Measurements from ENCODE around the gene LPO. TPM values are rescaled to one million over a fixed set of nuclear protein-coding genes. Genes with fewer than 3 reads are reported as not detected.

LPO gene
- total RNA-seq, 2 donors from 2014 or later: not detected

DNA sequence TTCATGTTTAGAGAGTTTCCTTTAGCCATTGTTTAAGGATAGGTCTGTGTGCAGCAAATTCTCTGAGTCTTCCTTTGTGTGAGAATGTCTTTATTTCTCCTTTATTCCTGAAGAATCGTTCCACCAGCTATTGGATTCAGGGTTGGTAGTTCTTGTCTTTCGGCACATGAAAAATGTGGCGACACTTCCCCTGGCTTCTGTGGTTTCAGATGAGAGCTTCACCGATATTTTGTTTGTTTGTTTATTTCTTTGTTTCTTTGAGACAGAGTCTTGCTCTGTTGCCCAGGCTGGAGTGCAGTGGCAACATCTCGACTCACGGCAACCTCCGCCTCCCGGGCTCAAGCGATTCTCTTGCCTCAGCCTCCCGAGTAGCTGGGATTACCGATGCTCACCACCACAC is 23.8 kb downstream of the LPO start:
- Histone ChIP-seq H3K4me1 (ENCODE audit: control insufficient read depth, insufficient read depth, low read length) (no peaks in the 10 kb centered on the region), H3K27me3 (ENCODE audit: control insufficient read depth, insufficient read depth, low read length, poor library complexity, severe bottlenecking) (peaks cover 81% of the 10 kb centered on the region), H3K36me3 (ENCODE audit: control insufficient read depth, insufficient read depth, low read length) (no peaks in the 10 kb centered on the region), H3K9ac (ENCODE audit: extremely low read depth, low read length, poor library complexity, severe bottlenecking) (no peak overlapping the region), H3K27ac (ENCODE audit: low read depth, low read length) (no peak overlapping the region), H3K4me3 (ENCODE audit: low read length) (no peak overlapping the region), H3K9me3 (ENCODE audit: control insufficient read depth, low read length) (no peaks in the 10 kb centered on the region)
- no peak overlapping the region for H3K4me3 Mint-ChIP-seq
- no peaks in the 10 kb centered on the region for H3K36me3 Mint-ChIP-seq (ENCODE audit: low read depth)
- 91 to 92% methylated on average over 9 to 11 of the region's 11 CpGs for WGBS, 2 experiments (ENCODE audit: insufficient coverage in 1 of 2, insufficient read length in 1 of 2)
- no peak overlapping the region for H3K27ac Mint-ChIP-seq
- peaks cover 79% of the 10 kb centered on the region for H3K27me3 Mint-ChIP-seq (ENCODE audit: insufficient read depth)
- peaks cover 3% of the 10 kb centered on the region for H3K9me3 Mint-ChIP-seq
- no peak for DNase-seq
- TF ChIP-seq, protein P1, sequence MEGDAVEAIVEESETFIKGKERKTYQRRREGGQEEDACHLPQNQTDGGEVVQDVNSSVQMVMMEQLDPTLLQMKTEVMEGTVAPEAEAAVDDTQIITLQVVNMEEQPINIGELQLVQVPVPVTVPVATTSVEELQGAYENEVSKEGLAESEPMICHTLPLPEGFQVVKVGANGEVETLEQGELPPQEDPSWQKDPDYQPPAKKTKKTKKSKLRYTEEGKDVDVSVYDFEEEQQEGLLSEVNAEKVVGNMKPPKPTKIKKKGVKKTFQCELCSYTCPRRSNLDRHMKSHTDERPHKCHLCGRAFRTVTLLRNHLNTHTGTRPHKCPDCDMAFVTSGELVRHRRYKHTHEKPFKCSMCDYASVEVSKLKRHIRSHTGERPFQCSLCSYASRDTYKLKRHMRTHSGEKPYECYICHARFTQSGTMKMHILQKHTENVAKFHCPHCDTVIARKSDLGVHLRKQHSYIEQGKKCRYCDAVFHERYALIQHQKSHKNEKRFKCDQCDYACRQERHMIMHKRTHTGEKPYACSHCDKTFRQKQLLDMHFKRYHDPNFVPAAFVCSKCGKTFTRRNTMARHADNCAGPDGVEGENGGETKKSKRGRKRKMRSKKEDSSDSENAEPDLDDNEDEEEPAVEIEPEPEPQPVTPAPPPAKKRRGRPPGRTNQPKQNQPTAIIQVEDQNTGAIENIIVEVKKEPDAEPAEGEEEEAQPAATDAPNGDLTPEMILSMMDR (conservative IDR thresholded peaks at IDR 0.05): no peak
- no peaks in the 10 kb centered on the region for H3K4me1 Mint-ChIP-seq

GRCh38 chr17:58263773-58264172 is 25.4 kb downstream of the LPO start:
- peaks cover 67% of the 10 kb centered on the region for H3K27me3 Mint-ChIP-seq (ENCODE audit: insufficient read depth)
- peaks cover 3% of the 10 kb centered on the region for H3K9me3 Mint-ChIP-seq
- TF ChIP-seq, protein P1 (conservative IDR thresholded peaks at IDR 0.05): no peak
- H3K27ac Mint-ChIP-seq: no peak overlapping the region
- H3K27me3 ChIP-seq (ENCODE audit: control insufficient read depth, insufficient read depth, low read length, poor library complexity, severe bottlenecking): peaks cover 65% of the 10 kb centered on the region
- no peaks in the 10 kb centered on the region for H3K4me1 Mint-ChIP-seq
- H3K4me3 ChIP-seq (ENCODE audit: low read length): no peak overlapping the region
- no peaks in the 10 kb centered on the region for H3K4me1 ChIP-seq (ENCODE audit: control insufficient read depth, insufficient read depth, low read length)
- H3K4me3 Mint-ChIP-seq: no peak overlapping the region
- no peak overlapping the region for H3K27ac ChIP-seq (ENCODE audit: low read depth, low read length)
- H3K36me3 Mint-ChIP-seq (ENCODE audit: low read depth): no peaks in the 10 kb centered on the region
- no peak overlapping the region for H3K9ac ChIP-seq (ENCODE audit: extremely low read depth, low read length, poor library complexity, severe bottlenecking)
- no peaks in the 10 kb centered on the region for H3K9me3 ChIP-seq (ENCODE audit: control insufficient read depth, low read length)
- no CpG with 5 or more reads among the region's 1 CpG for WGBS, 2 experiments (ENCODE audit: insufficient coverage in 1 of 2, insufficient read length in 1 of 2)
- DNase-seq: peak; percentile 43
- H3K36me3 ChIP-seq (ENCODE audit: control insufficient read depth, insufficient read depth, low read length): no peaks in the 10 kb centered on the region

GRCh38 chr17:58264407-58265103 is 26.2 kb downstream of the LPO start:
- TF ChIP-seq, protein P1 (conservative IDR thresholded peaks at IDR 0.05): no peak
- H3K27me3 ChIP-seq (ENCODE audit: control insufficient read depth, insufficient read depth, low read length, poor library complexity, severe bottlenecking): peaks cover 57% of the 10 kb centered on the region
- Mint-ChIP-seq H3K27ac (no peak overlapping the region), H3K9me3 (peaks cover 3% of the 10 kb centered on the region), H3K27me3 (ENCODE audit: insufficient read depth) (peaks cover 60% of the 10 kb centered on the region), H3K4me3 (no peak overlapping the region), H3K36me3 (ENCODE audit: low read depth) (no peaks in the 10 kb centered on the region), H3K4me1 (no peaks in the 10 kb centered on the region)
- no peak overlapping the region for H3K4me3 ChIP-seq (ENCODE audit: low read length)
- H3K4me1 ChIP-seq (ENCODE audit: control insufficient read depth, insufficient read depth, low read length): no peaks in the 10 kb centered on the region
- H3K27ac ChIP-seq (ENCODE audit: low read depth, low read length): no peak overlapping the region
- H3K9me3 ChIP-seq (ENCODE audit: control insufficient read depth, low read length): no peaks in the 10 kb centered on the region
- no peak overlapping the region for H3K9ac ChIP-seq (ENCODE audit: extremely low read depth, low read length, poor library complexity, severe bottlenecking)
- 76 to 83% methylated on average over 4 to 6 of the region's 6 CpGs for WGBS, 2 experiments (ENCODE audit: insufficient coverage in 1 of 2, insufficient read length in 1 of 2)
- H3K36me3 ChIP-seq (ENCODE audit: control insufficient read depth, insufficient read depth, low read length): no peaks in the 10 kb centered on the region
- DNase-seq: peak; percentile 13

Data from endodermal cell (in vitro differentiated cells).